GM08714 (cell line): ENCODE data around the gene PABPC4L.

Experiments
- H3K4me3 ChIP-seq: fragments of 200-500 bp; sonication (Bioruptor generic); 2 replicates; pipeline ENCODE4 v1.5.1; 2014; ENCODE audit warnings: mild to moderate bottlenecking, low read length, inconsistent platforms
- ZNF274 ChIP-seq: IDR thresholded peaks from 2 replicates; pipeline ENCODE4 v1.6.1; 2012; ENCODE audit warnings: mild to moderate bottlenecking, low read depth, low read length

The PABPC4L gene

DNA sequence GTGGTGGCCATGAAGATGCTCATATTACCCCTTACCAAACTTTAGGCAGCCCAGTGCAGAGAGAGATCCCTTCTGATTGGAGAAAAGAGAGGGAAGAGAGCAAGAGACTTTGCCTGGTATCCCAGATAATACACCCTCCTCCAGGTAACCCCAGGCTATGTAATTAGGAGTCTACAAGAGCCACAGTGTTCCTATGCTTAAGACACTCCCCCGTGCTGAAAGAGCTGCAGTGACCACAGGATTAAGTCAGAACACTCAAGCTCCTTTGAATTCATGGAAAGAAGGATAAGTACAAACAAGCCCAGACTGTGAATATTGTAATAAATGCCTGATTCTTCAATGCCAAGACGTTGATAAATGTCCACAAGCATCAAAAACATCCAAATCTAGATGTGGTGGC, 41.4 kb downstream of the PABPC4L start:
- TF ChIP-seq ZNF274 = no peak
- no peak overlapping the region for H3K4me3 ChIP-seq

DNA sequence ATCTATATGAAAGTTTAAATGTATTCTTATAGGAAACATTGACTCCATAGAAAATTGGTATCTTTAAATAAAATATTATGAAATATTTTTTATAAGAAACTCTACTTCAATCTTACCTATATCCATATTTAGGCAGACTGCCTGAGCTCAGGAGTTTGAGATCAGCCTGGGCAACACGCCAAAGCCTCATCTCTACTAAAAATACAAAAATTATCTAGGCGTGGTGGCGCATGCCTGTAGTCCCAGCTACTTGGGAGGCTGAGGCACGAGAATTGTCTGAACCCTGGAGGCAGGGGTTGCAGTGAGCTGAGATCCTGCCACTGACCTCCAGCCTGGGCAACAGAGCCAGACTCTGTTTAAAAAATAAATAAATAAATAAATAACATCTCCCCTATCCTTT, 47.5 kb downstream of the PABPC4L start:
- TF ChIP-seq ZNF274 = no peak
- no peak overlapping the region for H3K4me3 ChIP-seq

DNA sequence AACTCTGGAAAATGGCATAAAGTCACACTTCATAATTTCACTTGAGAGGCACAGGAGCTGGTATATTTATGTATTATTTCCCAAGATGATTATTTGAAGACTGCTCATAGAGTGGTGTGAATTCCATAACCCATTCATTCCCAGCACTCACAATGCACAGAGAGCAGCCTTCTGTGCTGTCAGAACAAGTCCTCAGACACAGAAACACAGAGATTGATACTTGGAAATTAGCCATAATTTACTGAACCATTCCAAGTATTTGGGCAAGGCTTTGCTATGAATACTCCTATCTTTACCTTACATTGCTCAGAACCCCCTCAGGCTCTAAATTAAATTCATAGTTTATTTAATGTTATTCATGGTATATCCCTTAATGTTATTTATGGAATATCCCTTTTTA, 53.6 kb downstream of the PABPC4L start:
- H3K4me3 ChIP-seq = no peak overlapping the region
- no peak for TF ChIP-seq ZNF274
